Islet precursor cell (in vitro differentiated cells): ENCODE measurements around the gene GOLT1A.
"Not testable (repeated sequence)": the region's sequence is repeated elsewhere in the genome, so short reads cannot be mapped to it uniquely, and the experiment has no call there.

Experiments
- DNase-seq: peaks from one replicate; pipeline ENCODE4 v3.0.0-alpha.2; 2018

GOLT1A gene

GRCh38 chr1:204248954-204249353 lies 35.2 kb upstream of the GOLT1A start:
- DNase-seq = no peak

DNA sequence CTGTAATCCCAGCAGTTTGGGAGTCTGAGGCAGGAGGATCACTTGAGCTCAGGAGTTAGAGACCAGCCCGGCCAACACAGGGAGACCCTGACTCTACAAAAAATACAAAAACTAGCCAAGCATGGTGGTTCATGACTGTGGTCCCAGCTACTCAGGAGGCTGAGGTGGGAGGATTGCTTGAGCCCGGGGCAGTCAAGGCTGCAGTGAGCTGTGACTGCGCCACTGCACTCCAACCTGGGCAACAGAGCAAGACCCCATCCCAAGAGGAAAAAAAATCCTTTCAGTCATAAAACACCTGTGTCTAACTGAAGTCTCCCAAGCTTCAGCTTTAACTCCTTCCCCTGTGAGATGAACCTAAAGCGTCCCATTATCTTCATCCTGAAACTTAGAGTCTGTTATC lies 33.1 kb upstream of the GOLT1A start:
- no peak for DNase-seq

GRCh38 chr1:204242920-204243319 lies 29.1 kb upstream of the GOLT1A start:
- DNase-seq = no peak

GRCh38 chr1:204241914-204242313 lies 28.1 kb upstream of the GOLT1A start:
- no peak for DNase-seq

DNA sequence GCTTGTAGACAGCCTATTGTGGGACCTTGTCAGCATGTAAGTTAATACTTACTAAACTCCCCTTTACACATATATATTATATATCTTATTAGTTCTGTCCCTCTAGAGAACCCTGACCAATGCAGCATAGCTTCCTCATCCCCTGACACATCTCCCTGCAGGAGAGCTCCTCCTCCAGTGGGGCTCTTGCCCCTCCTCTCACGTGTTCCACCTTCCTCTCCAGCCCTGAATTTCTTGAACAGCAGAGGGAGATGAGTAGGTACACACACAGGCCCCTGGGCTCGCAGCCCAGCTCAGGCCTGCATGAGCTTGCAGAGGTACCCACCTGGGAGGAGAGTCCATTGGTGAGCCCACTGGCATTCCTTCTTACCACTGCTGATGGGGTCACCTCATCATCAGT lies 27.3 kb upstream of the GOLT1A start:
- DNase-seq = no peak

DNA sequence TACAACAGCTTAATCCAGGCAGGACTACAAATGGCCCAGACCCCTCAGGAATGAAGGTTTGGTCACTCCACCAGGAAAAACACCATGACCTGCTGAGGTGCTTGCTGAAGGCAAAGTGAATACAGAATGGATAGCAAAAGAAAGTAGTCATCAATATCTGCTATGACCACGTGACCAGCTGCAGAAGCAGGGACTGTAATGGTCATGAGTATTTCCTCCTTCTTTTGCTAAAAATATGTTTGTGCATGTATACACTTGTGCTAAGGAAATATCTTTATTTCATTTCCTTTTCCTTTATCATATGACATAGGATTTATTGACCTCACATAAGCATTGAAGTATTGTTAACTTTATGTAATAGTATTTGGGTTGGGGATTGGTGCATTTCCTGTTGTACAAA lies 26.4 kb upstream of the GOLT1A start:
- DNase-seq = no peak

DNA sequence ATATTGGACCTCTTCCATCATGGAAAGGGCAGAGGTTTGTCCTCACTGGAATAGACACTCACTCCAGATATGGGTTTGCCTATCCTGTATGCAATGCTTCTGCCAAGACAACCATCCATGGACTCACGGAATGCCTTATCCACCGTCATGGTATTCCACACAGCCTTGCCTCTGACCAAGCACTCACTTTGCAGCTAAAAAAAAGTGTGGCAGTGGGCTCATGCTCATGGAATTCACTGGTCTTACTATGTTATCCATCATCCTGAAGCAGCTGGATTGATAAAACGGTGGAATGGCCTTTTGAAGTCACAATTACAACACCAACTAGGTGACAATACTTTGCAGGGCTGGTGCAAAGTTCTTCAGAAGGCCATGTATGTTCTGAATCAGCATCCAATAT lies 25.6 kb upstream of the GOLT1A start:
- not testable (repeated sequence) for DNase-seq

- not testable (repeated sequence) for DNase-seq
Observed at GRCh38 chr1:204238520-204238919, 24.7 kb upstream of the GOLT1A start.

- not testable (repeated sequence) for DNase-seq
Observed at GRCh38 chr1:204237515-204237914, 23.7 kb upstream of the GOLT1A start.

GRCh38 chr1:204232526-204232925 lies 18.7 kb upstream of the GOLT1A start:
- no peak for DNase-seq

DNA sequence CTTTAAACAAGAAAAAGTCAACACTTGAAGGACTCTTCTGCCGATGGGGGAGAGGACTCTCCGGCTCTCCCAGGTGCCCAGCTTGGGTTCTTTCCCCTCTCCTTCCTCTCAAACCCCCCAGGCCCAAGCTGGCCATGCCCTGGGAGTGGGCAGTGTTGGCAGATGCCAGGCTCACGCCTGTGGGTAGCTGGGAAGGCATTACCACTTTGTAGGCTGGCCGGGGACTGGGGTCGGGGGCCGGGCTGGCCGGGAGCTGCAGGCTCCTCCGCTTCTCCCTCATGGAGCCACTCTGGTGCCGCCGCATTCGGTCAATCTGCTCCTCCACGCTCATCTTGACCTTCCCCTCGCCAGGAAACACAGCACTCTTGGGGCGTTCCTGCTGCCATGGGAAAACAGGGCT lies 16.4 kb upstream of the GOLT1A start:
- no peak for DNase-seq

DNA sequence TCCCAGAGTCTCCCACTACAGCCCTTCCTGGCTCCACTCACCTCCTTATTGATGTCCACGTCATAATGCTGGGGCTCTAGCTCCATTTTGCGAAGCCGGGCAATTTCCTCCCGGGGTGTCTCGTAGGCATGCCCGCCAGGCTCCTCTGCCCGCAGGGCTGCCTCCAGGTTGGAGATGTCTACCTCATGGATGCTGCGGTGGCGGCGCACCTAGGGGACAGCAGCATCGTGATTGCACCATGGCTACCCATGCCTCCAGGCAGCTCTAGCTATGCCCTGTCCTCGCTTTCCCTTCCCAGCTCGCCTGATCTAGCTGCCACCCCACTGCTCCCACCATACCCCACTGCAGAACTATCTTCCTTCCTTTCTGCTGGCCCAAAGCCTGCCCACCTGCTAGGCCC lies 15.1 kb upstream of the GOLT1A start:
- DNase-seq = no peak

DNA sequence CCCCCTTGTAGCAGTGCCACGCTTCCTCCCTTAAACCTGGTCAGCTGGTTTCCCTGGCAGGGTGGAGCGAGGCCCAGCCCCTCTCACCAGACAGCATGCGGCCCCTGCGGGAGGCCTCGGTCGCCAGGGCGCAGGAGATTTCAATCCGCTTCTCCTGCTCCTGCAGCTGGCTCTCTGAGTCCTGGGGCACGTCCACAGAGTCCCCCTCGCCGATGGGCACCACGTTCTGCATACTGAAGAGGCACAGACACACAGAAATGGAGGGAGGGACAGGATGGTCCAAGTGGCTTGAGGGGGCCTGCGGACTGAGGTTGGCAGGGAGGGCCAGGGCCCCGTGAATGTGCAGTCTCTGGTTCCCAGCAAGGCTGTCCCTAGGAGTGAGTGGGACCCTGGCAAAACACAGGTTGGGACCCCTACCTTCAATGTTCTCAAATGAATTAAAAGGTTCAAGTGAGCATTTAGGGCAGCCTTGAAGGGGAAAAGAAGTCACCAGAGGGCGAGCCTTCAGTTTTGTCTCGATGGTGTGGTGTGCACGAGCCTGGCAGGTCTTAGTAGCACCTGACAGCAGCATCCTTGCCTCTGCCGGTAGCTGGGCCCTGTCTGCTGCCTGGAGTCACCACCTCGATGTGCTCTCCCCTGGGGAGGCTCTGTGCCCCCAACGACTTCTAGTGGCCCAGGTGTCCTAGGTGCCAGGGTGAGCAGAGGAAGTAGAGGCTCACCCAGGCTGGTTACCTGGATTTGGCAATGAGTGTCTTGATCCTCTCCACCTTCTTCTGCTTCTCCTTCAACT lies 14.4 kb upstream of the GOLT1A start:
- no peak for DNase-seq

DNA sequence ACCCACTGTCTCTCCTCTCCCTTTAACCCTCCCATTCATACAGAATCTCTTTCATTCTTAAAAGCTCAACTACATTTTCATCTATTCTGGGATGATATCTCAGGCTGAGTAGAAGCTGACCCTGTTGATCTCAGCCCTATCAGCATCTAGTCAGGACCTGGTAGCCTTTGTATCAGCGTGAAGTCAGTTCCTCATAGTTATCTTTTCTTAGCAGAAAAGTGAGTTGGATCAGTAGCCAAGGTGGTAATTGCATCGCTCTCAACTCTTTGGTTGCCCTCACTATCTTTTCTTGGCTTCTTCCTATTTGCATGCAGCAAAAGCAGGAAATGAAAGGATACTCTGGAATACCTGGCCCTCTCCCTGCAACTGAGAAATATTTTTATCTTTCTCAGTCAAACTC lies 13.6 kb upstream of the GOLT1A start:
- no peak for DNase-seq

DNA sequence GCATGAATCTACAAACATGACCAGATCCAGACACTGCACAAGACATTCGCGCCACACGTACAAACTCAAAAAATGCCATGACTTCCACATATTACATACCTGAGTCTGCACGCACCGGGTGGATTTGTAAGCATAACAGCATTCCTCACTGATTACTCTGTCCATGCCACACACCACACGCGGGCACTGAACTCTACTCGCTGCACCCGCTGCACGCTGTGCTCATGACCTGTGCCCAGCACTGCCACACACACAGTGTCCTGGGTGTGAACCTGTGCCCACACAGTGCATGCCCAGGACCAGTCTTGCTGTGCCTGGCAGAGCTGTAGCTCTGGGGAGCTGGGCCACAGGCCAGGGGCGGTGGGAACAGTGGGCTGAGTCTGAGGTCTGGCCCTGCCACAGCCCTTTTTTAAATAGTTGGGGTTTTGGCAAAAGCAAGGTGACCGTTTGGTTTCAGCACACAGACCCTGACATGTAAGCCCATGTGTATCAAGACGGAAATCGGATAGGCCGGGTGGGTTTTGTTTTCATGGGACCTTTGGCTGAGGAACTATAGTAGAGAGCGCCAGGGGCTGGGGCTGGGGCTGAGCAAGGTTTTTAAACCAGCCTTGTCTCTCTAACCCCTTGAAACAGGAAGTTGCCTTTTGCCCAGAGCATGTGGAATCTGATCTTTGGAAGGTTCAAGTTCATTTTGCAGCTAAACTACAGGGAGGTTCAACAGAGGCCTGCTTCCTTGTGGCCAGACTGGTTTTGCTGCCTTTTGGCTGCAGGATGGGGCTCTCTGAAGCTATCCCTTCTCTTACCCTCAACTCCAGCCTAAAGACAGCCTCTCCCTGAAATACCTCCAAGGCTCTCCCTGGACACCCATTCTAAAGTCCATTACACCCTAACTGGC lies 12.3 kb upstream of the GOLT1A start:
- no peak for DNase-seq

DNA sequence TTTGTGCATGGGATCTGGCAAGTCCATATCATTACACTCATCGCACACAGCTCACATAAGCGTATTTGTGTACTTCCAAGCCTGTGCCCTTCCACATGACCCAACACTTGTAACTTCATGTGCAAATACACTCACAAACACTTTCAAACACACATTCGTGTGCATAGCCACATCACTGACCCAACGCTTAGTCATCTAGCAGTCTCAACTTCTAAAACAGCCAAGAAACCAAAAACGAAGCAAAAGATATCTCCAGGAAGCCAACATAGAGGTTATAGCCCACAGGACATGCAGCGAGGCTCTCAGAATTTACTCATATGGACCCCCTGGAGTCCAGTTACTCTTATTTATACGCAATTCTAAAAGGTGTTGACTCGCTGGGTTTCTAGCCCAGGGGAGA lies 10.9 kb upstream of the GOLT1A start:
- no peak for DNase-seq

GRCh38 chr1:204223129-204223860 lies 9.5 kb upstream of the GOLT1A start:
- no peak for DNase-seq

- no peak for DNase-seq
Observed at GRCh38 chr1:204222764-204223055, 8.9 kb upstream of the GOLT1A start.

- DNase-seq = no peak
Observed at GRCh38 chr1:204222006-204222763, 8.4 kb upstream of the GOLT1A start.

- no peak for DNase-seq
Observed at GRCh38 chr1:204221271-204221670, 7.5 kb upstream of the GOLT1A start.

DNA sequence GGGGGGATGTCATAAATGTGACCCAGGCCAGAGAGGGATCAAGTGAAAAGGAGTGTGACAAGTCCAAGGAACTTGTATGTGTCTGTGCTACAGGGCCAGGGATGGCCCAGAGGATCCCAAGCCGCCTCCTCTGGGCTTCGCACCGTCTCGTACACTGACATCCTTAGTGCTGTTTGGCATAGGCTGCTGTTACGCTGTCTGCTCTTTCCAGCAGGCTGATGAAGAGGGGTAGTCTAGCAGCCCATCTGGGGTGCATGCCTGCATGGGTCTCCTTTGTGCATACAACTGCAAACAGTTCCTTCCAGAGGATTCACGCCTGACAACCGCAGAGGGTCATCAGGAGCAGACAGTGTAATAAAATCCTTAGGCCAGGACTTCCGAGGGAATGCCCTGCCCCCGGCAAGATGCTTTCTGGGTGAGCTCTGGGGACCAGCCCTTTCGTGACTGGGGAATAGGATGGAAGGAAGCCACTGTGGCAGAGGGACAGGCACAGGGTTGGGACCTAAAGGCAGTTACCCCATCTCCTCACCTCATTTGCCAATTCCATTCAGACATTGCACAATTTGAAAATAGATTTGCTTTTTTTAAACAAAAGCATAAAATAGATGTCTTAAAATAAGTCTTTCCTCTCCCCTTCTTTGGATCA lies 6.3 kb upstream of the GOLT1A start:
- no peak for DNase-seq

- no peak for DNase-seq
Observed at GRCh38 chr1:204218552-204218951, 4.8 kb upstream of the GOLT1A start.

DNA sequence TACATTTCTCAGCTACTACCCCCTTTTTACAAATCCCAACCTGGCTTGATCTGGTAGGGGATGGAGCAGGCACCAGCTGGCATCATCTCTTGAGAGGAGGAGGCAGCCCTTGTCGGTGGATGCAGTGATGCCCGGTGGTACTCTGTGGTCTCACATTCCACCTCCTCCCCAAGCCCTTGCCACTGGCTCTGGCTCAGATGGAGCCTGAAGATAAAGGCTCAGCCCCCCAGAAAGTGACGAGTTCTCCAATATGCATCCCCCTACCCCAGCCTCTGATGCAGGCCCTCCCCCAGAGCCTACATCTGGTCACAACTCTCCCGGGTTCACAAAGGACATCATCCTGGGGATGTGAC lies 3.8 kb upstream of the GOLT1A start:
- no peak for DNase-seq
